Measurements from ENCODE around the gene C15orf39. TPM values are rescaled to one million over a fixed set of nuclear protein-coding genes. Genes with fewer than 3 reads are reported as not detected.

The C15orf39 gene
- total and polyA plus RNA-seq, 2 experiments from 2014 or later: 5.1 to 12.5 TPM

DNA sequence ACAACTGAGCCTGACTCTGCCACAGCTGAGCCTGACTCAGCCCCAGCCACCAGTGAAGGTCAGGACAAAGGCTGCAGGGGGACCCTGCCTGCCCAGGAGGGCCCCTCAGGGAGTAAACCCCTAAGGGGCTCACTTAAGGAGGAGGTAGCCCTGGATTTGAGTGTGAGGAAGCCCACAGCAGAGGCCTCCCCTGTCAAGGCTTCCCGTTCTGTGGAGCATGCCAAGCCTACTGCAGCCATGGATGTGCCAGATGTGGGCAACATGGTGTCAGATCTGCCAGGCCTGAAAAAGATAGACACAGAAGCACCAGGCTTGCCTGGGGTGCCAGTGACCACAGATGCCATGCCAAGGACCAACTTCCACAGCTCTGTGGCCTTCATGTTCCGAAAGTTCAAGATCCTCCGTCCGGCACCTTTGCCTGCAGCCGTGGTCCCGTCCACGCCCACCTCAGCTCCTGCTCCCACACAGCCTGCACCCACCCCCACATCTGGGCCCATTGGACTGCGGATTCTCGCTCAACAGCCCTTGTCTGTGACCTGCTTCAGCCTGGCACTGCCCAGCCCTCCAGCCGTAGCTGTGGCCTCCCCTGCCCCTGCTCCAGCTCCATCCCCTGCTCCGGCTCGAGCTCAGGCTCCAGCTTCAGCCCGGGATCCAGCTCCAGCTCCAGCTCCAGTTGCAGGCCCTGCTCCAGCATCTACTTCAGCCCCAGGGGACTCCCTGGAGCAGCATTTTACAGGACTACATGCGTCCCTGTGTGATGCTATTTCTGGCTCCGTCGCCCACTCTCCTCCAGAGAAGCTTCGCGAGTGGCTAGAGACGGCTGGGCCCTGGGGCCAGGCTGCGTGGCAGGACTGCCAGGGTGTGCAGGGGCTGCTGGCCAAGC is 6.2 kb downstream of the C15orf39 start:
- Histone ChIP-seq H4K20me1 (ENCODE audit: insufficient read depth) (peaks cover 13% of the 10 kb centered on the region; the same call in 1 of the 2 replicates), H3F3A (ENCODE audit: insufficient read depth) (peaks cover 11% of the 10 kb centered on the region), H3K79me2 (ENCODE audit: insufficient read depth) (peaks cover 100% of the 10 kb centered on the region), H3K4me1 (ENCODE audit: insufficient read depth) (peaks cover 16% of the 10 kb centered on the region), H3K27me3 (replicated peaks; ENCODE audit: insufficient read depth) (no peaks in the 10 kb centered on the region), H3K9ac (no peak overlapping the region), H3K4me3 (no peak overlapping the region), H3K9me3 (ENCODE audit: low read depth) (no peaks in the 10 kb centered on the region), H3K27ac (no peak overlapping the region), H2AFZ (no peak overlapping the region), H3K4me2 (ENCODE audit: unreplicated experiment) (no peak overlapping the region), H3K9me2 (ENCODE audit: insufficient read depth) (no peaks in the 10 kb centered on the region), H3K36me3 (ENCODE audit: low read depth) (no peaks in the 10 kb centered on the region; the same call in 1 of the 2 replicates)
- DNase-seq: no peak
- TF ChIP-seq EZH2phosphoT487 (IDR thresholded peaks at IDR 0.05; ENCODE audit: insufficient read depth, low read depth): no peak
- no peak for TF ChIP-seq EZH2 (IDR thresholded peaks at IDR 0.05; ENCODE audit: insufficient read depth, poor library complexity, severe bottlenecking)
- WGBS, 2 experiments (ENCODE audit: low coverage in 1 of 2, low lambda C conversion rate in 2 of 2, missing lambda C conversion rate in 2 of 2): 79 to 86% methylated on average over 20 of the region's 20 CpGs
- in situ Hi-C loops (cut with MboI): loop anchor here (5.0 kb wide), 1 partner anchor 181 kb away; no protein-coding TSS in a partner anchor

DNA sequence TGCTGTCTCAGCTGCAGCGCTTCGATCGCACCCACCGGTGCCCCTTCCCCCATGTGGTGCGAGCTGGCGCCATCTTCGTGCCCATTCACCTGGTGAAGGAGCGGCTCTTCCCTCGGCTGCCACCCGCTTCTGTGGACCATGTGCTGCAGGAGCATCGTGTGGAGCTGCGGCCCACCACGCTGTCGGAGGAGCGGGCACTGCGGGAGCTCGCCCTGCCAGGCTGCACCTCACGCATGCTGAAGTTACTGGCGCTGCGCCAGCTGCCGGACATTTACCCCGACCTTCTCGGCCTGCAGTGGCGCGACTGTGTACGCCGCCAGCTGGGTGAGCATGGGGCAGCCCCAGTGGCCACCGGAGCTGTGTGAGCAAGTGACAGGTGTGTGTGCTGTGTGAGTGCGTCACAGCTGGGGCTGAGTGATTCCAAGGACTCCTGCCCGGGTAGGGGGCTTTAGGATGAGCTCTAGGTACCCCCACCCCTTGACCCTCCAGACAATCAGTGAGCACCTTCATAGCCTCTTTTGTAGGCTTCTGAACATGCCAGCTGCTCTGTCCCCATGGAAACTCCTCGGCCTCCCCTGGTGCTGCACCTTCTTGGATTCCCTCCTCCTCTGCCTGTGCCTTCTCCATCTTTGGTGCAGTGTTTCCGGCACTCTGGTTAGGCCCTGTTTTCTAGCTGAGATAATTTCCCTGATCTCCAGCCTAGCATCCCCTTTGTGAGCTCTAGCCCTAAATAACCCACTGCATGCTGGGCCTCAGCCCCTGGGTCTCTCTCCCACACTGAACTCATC is 7.0 kb downstream of the C15orf39 start:
- in situ Hi-C loops (cut with MboI): loop anchor here (5.0 kb wide), 1 partner anchor 181 kb away; no protein-coding TSS in a partner anchor
- DNase-seq: no peak
- Histone ChIP-seq H3K36me3 (ENCODE audit: low read depth) (no peaks in the 10 kb centered on the region; the same call in 1 of the 2 replicates), H4K20me1 (ENCODE audit: insufficient read depth) (peaks cover 13% of the 10 kb centered on the region; the same call in 1 of the 2 replicates), H3K4me3 (no peak overlapping the region), H3K27ac (no peak overlapping the region), H3K9ac (no peak overlapping the region), H3F3A (ENCODE audit: insufficient read depth) (peaks cover 8% of the 10 kb centered on the region), H3K4me2 (ENCODE audit: unreplicated experiment) (no peak overlapping the region), H3K27me3 (replicated peaks; ENCODE audit: insufficient read depth) (no peaks in the 10 kb centered on the region), H3K9me3 (ENCODE audit: low read depth) (no peaks in the 10 kb centered on the region), H2AFZ (no peak overlapping the region), H3K4me1 (ENCODE audit: insufficient read depth) (peaks cover 10% of the 10 kb centered on the region), H3K79me2 (ENCODE audit: insufficient read depth) (peaks cover 93% of the 10 kb centered on the region), H3K9me2 (ENCODE audit: insufficient read depth) (no peaks in the 10 kb centered on the region)
- 83 to 88% methylated on average over 23 to 32 of the region's 32 CpGs for WGBS, 2 experiments (ENCODE audit: low coverage in 1 of 2, low lambda C conversion rate in 2 of 2, missing lambda C conversion rate in 2 of 2)
- TF ChIP-seq EZH2 (IDR thresholded peaks at IDR 0.05; ENCODE audit: insufficient read depth, poor library complexity, severe bottlenecking) (no peak), EZH2phosphoT487 (IDR thresholded peaks at IDR 0.05; ENCODE audit: insufficient read depth, low read depth) (no peak)

DNA sequence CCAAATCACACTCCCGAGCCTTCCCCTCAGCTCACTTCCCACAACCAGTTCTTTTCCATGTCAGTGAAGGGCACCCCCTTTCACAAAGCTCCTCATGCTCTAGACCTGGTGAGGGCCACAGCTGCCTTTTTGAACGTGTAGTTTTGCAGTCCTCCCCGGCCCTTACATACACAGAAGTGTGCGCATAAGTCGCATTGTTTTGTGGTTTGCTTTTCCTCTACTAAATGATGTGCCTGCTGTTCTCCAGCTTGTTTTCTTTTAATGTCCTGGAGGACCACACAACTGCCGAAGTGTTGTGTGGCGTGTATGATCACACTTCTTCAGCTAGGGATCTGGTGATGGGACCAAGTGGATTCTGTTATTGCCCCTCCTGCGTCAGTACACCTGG is 7.6 kb downstream of the C15orf39 start:
- Histone ChIP-seq H3K9ac (no peak overlapping the region), H3K27me3 (replicated peaks; ENCODE audit: insufficient read depth) (no peaks in the 10 kb centered on the region), H3K4me2 (ENCODE audit: unreplicated experiment) (no peak overlapping the region), H3K4me1 (ENCODE audit: insufficient read depth) (peaks cover 4% of the 10 kb centered on the region), H3K9me2 (ENCODE audit: insufficient read depth) (no peaks in the 10 kb centered on the region), H3K4me3 (no peak overlapping the region), H3F3A (ENCODE audit: insufficient read depth) (peaks cover 3% of the 10 kb centered on the region), H4K20me1 (ENCODE audit: insufficient read depth) (peaks cover 13% of the 10 kb centered on the region; the same call in 1 of the 2 replicates), H3K27ac (no peak overlapping the region), H2AFZ (no peak overlapping the region), H3K36me3 (ENCODE audit: low read depth) (no peaks in the 10 kb centered on the region; the same call in 1 of the 2 replicates), H3K79me2 (ENCODE audit: insufficient read depth) (peaks cover 87% of the 10 kb centered on the region), H3K9me3 (ENCODE audit: low read depth) (no peaks in the 10 kb centered on the region)
- TF ChIP-seq EZH2 (IDR thresholded peaks at IDR 0.05; ENCODE audit: insufficient read depth, poor library complexity, severe bottlenecking) (no peak), EZH2phosphoT487 (IDR thresholded peaks at IDR 0.05; ENCODE audit: insufficient read depth, low read depth) (no peak)
- DNase-seq: no peak
- 81% methylated on average over 8 of the region's 8 CpGs for WGBS, 2 experiments (ENCODE audit: low coverage in 1 of 2, low lambda C conversion rate in 2 of 2, missing lambda C conversion rate in 2 of 2)
- in situ Hi-C loops (cut with MboI): loop anchor here (5.0 kb wide), 1 partner anchor 182 kb away; no protein-coding TSS in a partner anchor

DNA sequence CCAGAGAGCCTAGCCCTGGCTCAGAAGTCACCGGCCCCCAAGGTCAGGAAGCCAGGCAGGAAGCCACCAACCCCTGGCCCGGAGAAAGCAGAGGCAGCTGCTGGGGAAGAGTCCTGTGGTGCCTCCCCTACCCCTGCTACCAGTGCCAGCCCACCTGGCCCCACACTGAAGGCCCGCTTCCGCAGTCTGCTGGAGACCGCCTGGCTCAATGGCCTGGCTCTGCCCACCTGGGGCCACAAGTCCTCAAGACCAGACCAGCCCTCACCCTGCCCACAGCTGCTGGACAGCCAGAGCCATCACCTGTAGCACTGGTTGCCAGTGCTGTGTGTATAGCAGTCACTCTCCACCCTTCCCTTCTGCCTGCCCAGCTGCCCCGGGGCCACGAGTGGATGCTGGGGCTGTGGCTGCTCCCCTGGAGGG is 9.1 kb downstream of the C15orf39 start:
- H3K9me3 ChIP-seq (ENCODE audit: low read depth): no peaks in the 10 kb centered on the region
- DNase-seq: no peak
- 93 to 95% methylated on average over 7 of the region's 7 CpGs for WGBS, 2 experiments (ENCODE audit: low coverage in 1 of 2, low lambda C conversion rate in 2 of 2, missing lambda C conversion rate in 2 of 2)
- H3K27me3 ChIP-seq (replicated peaks; ENCODE audit: insufficient read depth): no peaks in the 10 kb centered on the region
- H4K20me1 ChIP-seq (ENCODE audit: insufficient read depth): peaks cover 6% of the 10 kb centered on the region; the same call in 1 of the 2 replicates
- H3K4me2 ChIP-seq (ENCODE audit: unreplicated experiment): no peak overlapping the region
- in situ Hi-C loops (cut with MboI): no loop called here
- H3K9ac ChIP-seq: no peak overlapping the region
- H2AFZ ChIP-seq: no peak overlapping the region
- H3K27ac ChIP-seq: no peak overlapping the region
- TF ChIP-seq EZH2phosphoT487 (IDR thresholded peaks at IDR 0.05; ENCODE audit: insufficient read depth, low read depth) (no peak), EZH2 (IDR thresholded peaks at IDR 0.05; ENCODE audit: insufficient read depth, poor library complexity, severe bottlenecking) (no peak)
- no peaks in the 10 kb centered on the region for H3F3A ChIP-seq (ENCODE audit: insufficient read depth)
- no peaks in the 10 kb centered on the region; the same call in 1 of the 2 replicates for H3K36me3 ChIP-seq (ENCODE audit: low read depth)
- no peak overlapping the region for H3K4me3 ChIP-seq
- no peaks in the 10 kb centered on the region for H3K4me1 ChIP-seq (ENCODE audit: insufficient read depth)
- H3K79me2 ChIP-seq (ENCODE audit: insufficient read depth): peaks cover 72% of the 10 kb centered on the region
- no peaks in the 10 kb centered on the region for H3K9me2 ChIP-seq (ENCODE audit: insufficient read depth)

All from GM23248 (cell line).